Skeletal muscle tissue (tissue), 4 donors: ENCODE data around the gene EMILIN2. TPM values are rescaled to one million over a fixed set of nuclear protein-coding genes. Genes with fewer than 3 reads are reported as not detected.

Experiments
- H3K27ac ChIP-seq: one replicate; pipeline ENCODE4 v1.7.0; 2013; ENCODE audit warnings: mild to moderate bottlenecking, low read depth, low read length, inconsistent platforms
- H3K27me3 ChIP-seq, 3 donors: one replicate each; pipeline ENCODE4 v1.7.0; 2013; ENCODE audit warnings: low read length in 3 of 3; ENCODE audit not compliant: control insufficient read depth in 3 of 3, insufficient read depth in 3 of 3
- H3K36me3 ChIP-seq, 3 donors: one replicate each; pipeline ENCODE4 v1.7.0; 2013; ENCODE audit warnings: low read length in 3 of 3; ENCODE audit not compliant: control insufficient read depth in 3 of 3, insufficient read depth in 3 of 3
- H3K4me1 ChIP-seq, 3 donors: one replicate each; pipeline ENCODE4 v1.7.0; 2013; ENCODE audit warnings: low read length in 3 of 3, mild to moderate bottlenecking in 3 of 3; ENCODE audit not compliant: control insufficient read depth in 3 of 3, insufficient read depth in 3 of 3
- H3K4me3 ChIP-seq, 3 donors: one replicate each; pipeline ENCODE4 v1.7.0; 2013; ENCODE audit warnings: low read length in 3 of 3
- H3K9ac ChIP-seq, 3 donors: one replicate each; pipeline ENCODE4 v1.7.0; 2013; ENCODE audit warnings: low read length in 3 of 3, mild to moderate bottlenecking in 3 of 3, moderate library complexity in 2 of 3, low read depth in 1 of 3
- H3K9me3 ChIP-seq, 3 donors: one replicate each; pipeline ENCODE4 v1.7.0; 2013; ENCODE audit warnings: low read length in 3 of 3; ENCODE audit not compliant: control insufficient read depth in 3 of 3
- total RNA-seq: library from RNA; depleted of rRNA; stranded (reverse); fragments of >200 nt; gene quantifications from one replicate; pipeline ENCODE4 v1.2.3, GENCODE V29; 2014
- donor health status: Osteomylitis.

EMILIN2 gene
- total RNA-seq, 1 donor from 2014 or later: 23.0 TPM

- no peaks in the 10 kb centered on the region for H3K9me3 ChIP-seq
- no peak overlapping the region for H3K9ac ChIP-seq
- no peaks in the 10 kb centered on the region for H3K27me3 ChIP-seq
- H3K4me1 ChIP-seq: peaks cover 0 to 3% (median 0%) of the 10 kb centered on the region in 3 donors
- no peak overlapping the region for H3K27ac ChIP-seq
- no peak overlapping the region for H3K4me3 ChIP-seq
- peaks cover 0 to 22% (median 3%) of the 10 kb centered on the region in 3 donors for H3K36me3 ChIP-seq
Measured at GRCh38 chr18:2932247-2933181, 85.7 kb downstream of the EMILIN2 start.

- Histone ChIP-seq H3K4me3 (no peak overlapping the region), H3K4me1 (peaks cover 0 to 3% (median 0%) of the 10 kb centered on the region in 3 donors), H3K9me3 (no peaks in the 10 kb centered on the region), H3K36me3 (peaks cover 3 to 16% (median 4%) of the 10 kb centered on the region in 3 donors), H3K9ac (no peak overlapping the region), H3K27me3 (no peaks in the 10 kb centered on the region), H3K27ac (no peak overlapping the region)
Measured at GRCh38 chr18:2933995-2934394, 87.2 kb downstream of the EMILIN2 start.

- no peaks in the 10 kb centered on the region for H3K9me3 ChIP-seq
- no peak overlapping the region for H3K9ac ChIP-seq
- H3K4me1 ChIP-seq: peaks cover 0 to 3% (median 0%) of the 10 kb centered on the region in 3 donors
- H3K4me3 ChIP-seq: no peak overlapping the region
- peaks cover 3 to 16% (median 6%) of the 10 kb centered on the region in 3 donors for H3K36me3 ChIP-seq
- no peak overlapping the region for H3K27ac ChIP-seq
- H3K27me3 ChIP-seq: no peaks in the 10 kb centered on the region
Measured at GRCh38 chr18:2935438-2936192, 88.8 kb downstream of the EMILIN2 start.

- H3K27ac ChIP-seq: no peak overlapping the region
- H3K9me3 ChIP-seq: no peaks in the 10 kb centered on the region
- H3K4me3 ChIP-seq: no peak overlapping the region
- H3K4me1 ChIP-seq: no peaks in the 10 kb centered on the region
- peaks cover 0 to 10% (median 6%) of the 10 kb centered on the region in 3 donors for H3K36me3 ChIP-seq
- no peaks in the 10 kb centered on the region for H3K27me3 ChIP-seq
- no peak overlapping the region for H3K9ac ChIP-seq
Measured at GRCh38 chr18:2939317-2939716, 92.5 kb downstream of the EMILIN2 start.

GRCh38 chr18:2948038-2948437, 101.2 kb downstream of the EMILIN2 start:
- no peak overlapping the region for H3K9ac ChIP-seq
- H3K27me3 ChIP-seq: no peaks in the 10 kb centered on the region
- no peaks in the 10 kb centered on the region for H3K9me3 ChIP-seq
- no peak overlapping the region for H3K27ac ChIP-seq
- no peaks in the 10 kb centered on the region for H3K4me1 ChIP-seq
- no peak overlapping the region for H3K4me3 ChIP-seq
- peaks cover 3 to 5% (median 5%) of the 10 kb centered on the region in 3 donors for H3K36me3 ChIP-seq

- H3K4me1 ChIP-seq: no peaks in the 10 kb centered on the region
- H3K27me3 ChIP-seq: no peaks in the 10 kb centered on the region
- H3K9me3 ChIP-seq: no peaks in the 10 kb centered on the region
- peaks cover 3 to 11% (median 11%) of the 10 kb centered on the region in 3 donors for H3K36me3 ChIP-seq
- H3K4me3 ChIP-seq: no peak overlapping the region
- H3K27ac ChIP-seq: no peak overlapping the region
- H3K9ac ChIP-seq: no peak overlapping the region
Measured at GRCh38 chr18:2952605-2953004, 105.8 kb downstream of the EMILIN2 start.

- no peaks in the 10 kb centered on the region for H3K27me3 ChIP-seq
- no peak overlapping the region for H3K9ac ChIP-seq
- no peak overlapping the region for H3K27ac ChIP-seq
- peaks cover 3 to 11% (median 11%) of the 10 kb centered on the region in 3 donors for H3K36me3 ChIP-seq
- peaks cover 0 to 9% (median 2%) of the 10 kb centered on the region in 3 donors for H3K4me1 ChIP-seq
- H3K4me3 ChIP-seq: no peak overlapping the region
- no peaks in the 10 kb centered on the region for H3K9me3 ChIP-seq
Measured at GRCh38 chr18:2953935-2954653, 107.3 kb downstream of the EMILIN2 start.

GRCh38 chr18:2954869-2955645, 108.3 kb downstream of the EMILIN2 start:
- Histone ChIP-seq H3K27ac (no peak overlapping the region), H3K4me3 (no peak overlapping the region), H3K36me3 (peaks cover 3 to 11% (median 9%) of the 10 kb centered on the region in 3 donors), H3K27me3 (no peaks in the 10 kb centered on the region), H3K9me3 (no peaks in the 10 kb centered on the region), H3K9ac (no peak overlapping the region), H3K4me1 (peaks cover 0 to 14% (median 2%) of the 10 kb centered on the region in 3 donors)

- H3K9me3 ChIP-seq: no peaks in the 10 kb centered on the region
- no peak overlapping the region for H3K4me3 ChIP-seq
- peaks cover 0 to 6% (median 6%) of the 10 kb centered on the region in 3 donors for H3K36me3 ChIP-seq
- H3K9ac ChIP-seq: no peak overlapping the region
- no peaks in the 10 kb centered on the region for H3K27me3 ChIP-seq
- no peak overlapping the region for H3K27ac ChIP-seq
- H3K4me1 ChIP-seq: peaks cover 5 to 19% (median 7%) of the 10 kb centered on the region in 3 donors
Measured at GRCh38 chr18:2956056-2956455, 109.2 kb downstream of the EMILIN2 start.
